HCT116 (cell line): Measurements from ENCODE around the gene DNAH10. TPM values are rescaled to one million over a fixed set of nuclear protein-coding genes. Genes with fewer than 3 reads are reported as not detected.

Source experiments
- ATAC-seq: fragments of 200-7000 bp; cut with Tn5 transposase; 2 replicates; pipeline ENCODE4 v1.9.1; 2020; ENCODE audit warnings: mild to moderate bottlenecking, moderate library complexity
- BruUV-seq: library from RNA; stranded (reverse); fragments of 400-500 nt; replicated peaks from 2 replicates; lab custom pipeline; 2021; lab: Mats Ljungman, UMichigan
- CTCF ChIA-PET: fragments of 300-600 bp; sonication (Branson Sonifier 250); formaldehyde crosslinking; loops from one replicate; lab custom pipeline; 2021; ENCODE audit warnings: antibody characterized with exemption; lab: Charles Lee
- POLR2A ChIA-PET: fragments of 300-600, 350-600 bp; sonication (Branson Sonifier 250); formaldehyde crosslinking; loops from one replicate; lab custom pipeline; 2021; ENCODE audit warnings: antibody characterized with exemption; lab: Charles Lee
- RAD21 ChIA-PET, 2 experiments: fragments of 300-600 bp; sonication (Branson Sonifier 250); formaldehyde crosslinking; loops; one replicate each; lab custom pipeline; 2023; ENCODE audit warnings: low total read pairs in 2 of 2; ENCODE audit not compliant: uncharacterized antibody in 2 of 2, unreplicated experiment in 2 of 2, low non-redundant PET in 1 of 2; lab: Charles Lee
- DNase-seq: peaks from one replicate; pipeline ENCODE4 v3.0.0-alpha.2; 2010; ENCODE audit warnings: low read depth, low spot score
- H2AFZ ChIP-seq: fragments of 200-600 bp; shearing (Covaris generic), sonication (generic); 2 replicates; pipeline ENCODE4 v1.6.1; 2017; ENCODE audit warnings: low read depth, mixed run types, mixed read lengths, antibody characterized with exemption, low read length; ENCODE audit not compliant: poor library complexity, severe bottlenecking
- H3K27ac ChIP-seq: 2 replicates; pipeline ENCODE4 v1.5.1; 2012; ENCODE audit warnings: low read depth, low read length
- H3K27me3 ChIP-seq: fragments of 200-600 bp; sonication (generic); 2 replicates; pipeline ENCODE4 v1.6.1; 2016; ENCODE audit warnings: mixed run types, low read length, mixed read lengths; ENCODE audit not compliant: insufficient read depth
- H3K36me3 ChIP-seq, 2 experiments: fragments of 200-500 bp in 1 of 2; fragments of 200-600 bp in 1 of 2; sonication (Bioruptor generic) in 1 of 2; sonication (generic) in 1 of 2; 2 replicates each; pipeline versions ENCODE4 v1.5.1 to v1.6.1; 2014 to 2016; ENCODE audit warnings: low read length in 2 of 2, inconsistent platforms in 1 of 2, mixed read lengths in 1 of 2, mixed run types in 1 of 2; ENCODE audit not compliant: insufficient read depth in 2 of 2, control insufficient read depth in 1 of 2
- H3K4me1 ChIP-seq, 2 experiments: fragments of 200-600 bp in 1 of 2; sonication (generic) in 1 of 2; 2 replicates each; pipeline versions ENCODE4 v1.5.1 to v1.6.1; 2012 to 2017; ENCODE audit warnings: low read length in 2 of 2, inconsistent platforms in 1 of 2, mild to moderate bottlenecking in 1 of 2, mixed read lengths in 1 of 2, mixed run types in 1 of 2, moderate library complexity in 1 of 2; ENCODE audit not compliant: insufficient read depth in 2 of 2, control insufficient read depth in 1 of 2
- H3K4me2 ChIP-seq: fragments of 200-600 bp; sonication (generic); 2 replicates; pipeline ENCODE4 v1.6.1; 2017; ENCODE audit warnings: mixed run types, low read length, mixed read lengths
- H3K4me3 ChIP-seq, 2 experiments: fragments of 200-600 bp in 1 of 2; sonication (generic) in 1 of 2; replicated peaks in 1 of 2; 2 replicates each; pipeline ENCODE4 v1.5.1; 2011 to 2016; ENCODE audit warnings: low read length in 2 of 2, control low read depth in 1 of 2, low read depth in 1 of 2, mild to moderate bottlenecking in 1 of 2, mixed read lengths in 1 of 2, mixed run types in 1 of 2
- H3K79me2 ChIP-seq: fragments of 200-600 bp; sonication (generic); 2 replicates; pipeline ENCODE4 v1.6.1; 2017; ENCODE audit warnings: mild to moderate bottlenecking, mixed run types, low read length, moderate library complexity, mixed read lengths; ENCODE audit not compliant: insufficient read depth
- H3K9ac ChIP-seq: fragments of 200-600 bp; sonication (generic); 2 replicates; pipeline ENCODE4 v1.6.1; 2016; ENCODE audit warnings: low read length, mixed read lengths
- H3K9me2 ChIP-seq: fragments of 200-600 bp; sonication (generic), shearing (Covaris generic); 2 replicates; pipeline ENCODE4 v1.6.1; 2017; ENCODE audit warnings: mixed run types, mild to moderate bottlenecking, moderate library complexity; ENCODE audit not compliant: insufficient read depth
- H3K9me3 ChIP-seq, 2 experiments: fragments of 200-500 bp in 1 of 2; fragments of 200-600 bp in 1 of 2; sonication (Bioruptor generic) in 1 of 2; sonication (generic) in 1 of 2; 2 replicates each; pipeline ENCODE4 v1.6.1; 2014 to 2017; ENCODE audit warnings: low read length in 2 of 2, mixed read lengths in 2 of 2, inconsistent platforms in 1 of 2, low read depth in 1 of 2, mild to moderate bottlenecking in 1 of 2, mixed run types in 1 of 2, moderate library complexity in 1 of 2; ENCODE audit not compliant: control insufficient read depth in 1 of 2, insufficient read depth in 1 of 2
- H4K20me1 ChIP-seq: fragments of 200-600 bp; sonication (generic), shearing (Covaris generic); 2 replicates; pipeline ENCODE4 v1.6.1; 2017; ENCODE audit warnings: mixed run types, mild to moderate bottlenecking, moderate library complexity; ENCODE audit not compliant: insufficient read depth
- ATF3 ChIP-seq: IDR thresholded peaks from 2 replicates; pipeline ENCODE4 v1.6.1; 2012
- EGR1 ChIP-seq: IDR thresholded peaks from 2 replicates; pipeline ENCODE4 v1.6.1; 2012; ENCODE audit warnings: low read depth
- EZH2 ChIP-seq: fragments of 200-600 bp; sonication (generic); IDR thresholded peaks from 2 replicates; pipeline ENCODE4 v1.6.1; 2017; ENCODE audit warnings: antibody characterized with exemption, mixed run types
- EZH2phosphoT487 ChIP-seq: fragments of 200-600 bp; IDR thresholded peaks from 2 replicates; pipeline ENCODE4 v1.6.1; 2018; ENCODE audit warnings: antibody characterized with exemption, borderline replicate concordance
- FOSL1 ChIP-seq: IDR thresholded peaks from 2 replicates; pipeline ENCODE4 v1.6.1; 2012; ENCODE audit warnings: low read depth
- POLR2A ChIP-seq: IDR thresholded peaks from 2 replicates; pipeline ENCODE4 v1.7.0; 2011; ENCODE audit warnings: borderline replicate concordance; ENCODE audit not compliant: insufficient read depth, insufficient read length; ENCODE audit errors: extremely low read depth
- REST ChIP-seq: IDR thresholded peaks from 2 replicates; pipeline ENCODE4 v1.6.1; 2012; ENCODE audit warnings: low read depth
- SIN3A ChIP-seq: IDR thresholded peaks from 2 replicates; pipeline ENCODE4 v1.6.1; 2012; ENCODE audit warnings: low read depth
- ZFX ChIP-seq: fragments of 450-650 bp; IDR thresholded peaks from 2 replicates; pipeline ENCODE4 v1.6.1; 2017
- intact Hi-C: fragments of 100-400 bp; cut with micrococcal nuclease; formaldehyde crosslinking; loops from 2 replicates; pipeline ENCODE4 v1.10.0; 2022
- total RNA-seq: library from RNA; stranded (reverse); gene quantifications from one replicate; pipeline ENCODE4 v1.2.1, GENCODE V29; 2021; ENCODE audit not compliant: unreplicated experiment

DNAH10 gene
- total RNA-seq, 1 experiment from 2014 or later = 1.3 TPM

- Histone ChIP-seq H3K9ac (no peak overlapping the region), H3K9me3 (no peaks in the 10 kb centered on the region), H3K9me2 (no peaks in the 10 kb centered on the region), H3K27me3 (no peaks in the 10 kb centered on the region), H2AFZ (no peak overlapping the region), H3K36me3 (no peaks in the 10 kb centered on the region), H3K4me1 (peaks cover 4 to 6% of the 10 kb centered on the region in 2 experiments; a peak in 3 of 4 replicates), H3K27ac (no peak overlapping the region), H3K79me2 (no peaks in the 10 kb centered on the region; the same call in 1 of the 2 replicates), H3K4me3 (no peak overlapping the region), H3K4me2 (no peak overlapping the region), H4K20me1 (no peaks in the 10 kb centered on the region)
- CTCF ChIA-PET = no interaction called here
- no peak for TF ChIP-seq EZH2phosphoT487
- RAD21 ChIA-PET = no interaction called here
- POLR2A ChIA-PET = no interaction called here
- no TSS peak for BruUV-seq
- DNase-seq (no peak), ATAC-seq (no peak)
- intact Hi-C loops = no loop called here
Observed at GRCh38 chr12:123967121-123967586, 205.1 kb downstream of the DNAH10 start.

GRCh38 chr12:123971449-123971769 lies 209.3 kb downstream of the DNAH10 start:
- TF ChIP-seq EZH2 (no peak), SIN3A (no peak), POLR2A (no peak), REST (no peak), ATF3 (no peak), FOSL1 (no peak), EZH2phosphoT487 (no peak), EGR1 (no peak), ZFX (no peak)
- H3K9ac ChIP-seq = peak overlapping the region; percentile 55
- H3K27ac ChIP-seq = peak overlapping the region; percentile 70; the same call in 1 of the 2 replicates
- H3K4me1 ChIP-seq = peaks cover 10 to 15% of the 10 kb centered on the region in 2 experiments; a peak in 3 of 4 replicates
- H3K79me2 ChIP-seq = peaks cover 29% of the 10 kb centered on the region
- H3K4me2 ChIP-seq = peak overlapping the region; percentile 84
- intact Hi-C loops = loop anchor here (5.0 kb wide), 1 partner anchor 339 kb away; the partner anchor contains the start of genes EIF2B1 and GTF2H3
- ATAC-seq (no peak), DNase-seq (no peak)
- no peaks in the 10 kb centered on the region for H4K20me1 ChIP-seq
- no peaks in the 10 kb centered on the region for H3K27me3 ChIP-seq
- CTCF ChIA-PET = interaction anchor here (0.7 kb wide), 1 partner anchor 66 kb away, joined by 3 read pairs; no protein-coding TSS in a partner anchor
- RAD21 ChIA-PET = no interaction called here
- peaks cover 5 to 10% of the 10 kb centered on the region in 2 experiments; a peak in 2 of 4 replicates for H3K36me3 ChIP-seq
- peak overlapping the region; percentile 65 to 68 for H3K4me3 ChIP-seq
- H2AFZ ChIP-seq = no peak overlapping the region
- H3K9me2 ChIP-seq = no peaks in the 10 kb centered on the region
- TSS peak; percentile 56 for BruUV-seq
- POLR2A ChIA-PET = no interaction called here
- H3K9me3 ChIP-seq = no peaks in the 10 kb centered on the region
